ENCODE results near the gene MMP11.
A peak's percentile ranks its signal among the peaks of the same experiment; 100 is the strongest.

MMP11 gene

GRCh38 chr22:23759566-23759965 is 13.1 kb upstream of the MMP11 start:
- no peak for DNase-seq (ENCODE audit: low read depth)

GRCh38 chr22:23760056-23760455 is 12.6 kb upstream of the MMP11 start:
- no peak for DNase-seq (ENCODE audit: low read depth)

- DNase-seq (ENCODE audit: low read depth) = no peak
Observed at GRCh38 chr22:23762842-23763578, 9.6 kb upstream of the MMP11 start, which contains the start of gene C22orf15. Gene C22orf15 (plus strand): TSS chr22:23762990. CDS start chr22:23763307, 317 bp downstream.

GRCh38 chr22:23763579-23763945 is 9.1 kb upstream of the MMP11 start:
- peak; percentile 56 for DNase-seq (ENCODE audit: low read depth)

- no peak for DNase-seq (ENCODE audit: low read depth)
Observed at GRCh38 chr22:23763954-23764353, 8.7 kb upstream of the MMP11 start.

GRCh38 chr22:23764899-23765881 is 7.5 kb upstream of the MMP11 start:
- DNase-seq (ENCODE audit: low read depth) = no peak

- no peak for DNase-seq (ENCODE audit: low read depth)
Observed at GRCh38 chr22:23767303-23767672, 5.4 kb upstream of the MMP11 start.

GRCh38 chr22:23767673-23768548 is 4.7 kb upstream of the MMP11 start, which contains the start of gene CHCHD10:
Gene CHCHD10 (minus strand): TSS chr22:23767972. CDS start chr22:23767874, 98 bp downstream.
- DNase-seq (ENCODE audit: low read depth) = peak; percentile 81

- no peak for DNase-seq (ENCODE audit: low read depth)
Observed at GRCh38 chr22:23769321-23769965, 3.2 kb upstream of the MMP11 start.

- DNase-seq (ENCODE audit: low read depth) = no peak
Observed at GRCh38 chr22:23772315-23772648, 367 bp upstream of the MMP11 start.

GRCh38 chr22:23773483-23774113 is 949 bp downstream of the MMP11 start:
- no peak for DNase-seq (ENCODE audit: low read depth)

GRCh38 chr22:23774114-23774921 is 1.7 kb downstream of the MMP11 start:
- DNase-seq (ENCODE audit: low read depth) = no peak

GRCh38 chr22:23774922-23775436 is 2.3 kb downstream of the MMP11 start:
- no peak for DNase-seq (ENCODE audit: low read depth)

- no peak for DNase-seq (ENCODE audit: low read depth)
Observed at GRCh38 chr22:23775779-23776375, 3.2 kb downstream of the MMP11 start.

- no peak for DNase-seq (ENCODE audit: low read depth)
Observed at GRCh38 chr22:23777776-23778576, 5.3 kb downstream of the MMP11 start.

GRCh38 chr22:23778577-23778900 is 5.9 kb downstream of the MMP11 start:
- no peak for DNase-seq (ENCODE audit: low read depth)

- DNase-seq (ENCODE audit: low read depth) = no peak
Observed at GRCh38 chr22:23779083-23779482, 6.4 kb downstream of the MMP11 start.

- DNase-seq (ENCODE audit: low read depth) = no peak
Observed at GRCh38 chr22:23779731-23780130, 7.1 kb downstream of the MMP11 start.

All from activated T-cell treated with anti-CD3 and anti-CD28 coated beads for 48 hours (primary cell).